Inflammatory macrophage (primary cell): ENCODE results near the gene AOPEP.

Experiments
- DNase-seq, 2 donors: peaks; one replicate each; pipeline ENCODE4 v3.0.0-alpha.2; 2020 to 2022

Gene AOPEP

GRCh38 chr9:94850540-94851434 lies 124.3 kb downstream of the AOPEP start:
- no peak for DNase-seq

- no peak for DNase-seq
Observed at GRCh38 chr9:94851467-94851866, 125.0 kb downstream of the AOPEP start.

GRCh38 chr9:94851892-94852291 lies 125.4 kb downstream of the AOPEP start:
- no peak for DNase-seq

- DNase-seq = no peak
Observed at GRCh38 chr9:94852373-94852772, 125.9 kb downstream of the AOPEP start.

GRCh38 chr9:94853887-94854286 lies 127.4 kb downstream of the AOPEP start:
- DNase-seq = no peak

GRCh38 chr9:94855903-94856302 lies 129.4 kb downstream of the AOPEP start:
- DNase-seq = no peak

- no peak for DNase-seq
Observed at GRCh38 chr9:94857791-94858190, 131.3 kb downstream of the AOPEP start.

- DNase-seq = no peak
Observed at GRCh38 chr9:94859226-94859625, 132.7 kb downstream of the AOPEP start.

- DNase-seq = no peak
Observed at GRCh38 chr9:94859891-94860290, 133.4 kb downstream of the AOPEP start.

- peak; percentile 36 to 55 for DNase-seq
Observed at GRCh38 chr9:94860678-94861588, 134.4 kb downstream of the AOPEP start.

GRCh38 chr9:94861589-94862272 lies 135.2 kb downstream of the AOPEP start:
- DNase-seq = no peak

GRCh38 chr9:94864196-94864595 lies 137.7 kb downstream of the AOPEP start:
- DNase-seq = no peak

- DNase-seq = no peak
Observed at GRCh38 chr9:94864862-94865509, 138.5 kb downstream of the AOPEP start.

GRCh38 chr9:94865582-94866452 lies 139.3 kb downstream of the AOPEP start:
- no peak for DNase-seq

GRCh38 chr9:94866770-94867169 lies 140.3 kb downstream of the AOPEP start:
- no peak for DNase-seq

GRCh38 chr9:94867281-94867841 lies 140.9 kb downstream of the AOPEP start:
- DNase-seq = peak; percentile 24 to 31

GRCh38 chr9:94867842-94868312 lies 141.4 kb downstream of the AOPEP start:
- DNase-seq = no peak

GRCh38 chr9:94868464-94868863 lies 142.0 kb downstream of the AOPEP start:
- DNase-seq = no peak

GRCh38 chr9:94869415-94869843 lies 142.9 kb downstream of the AOPEP start:
- DNase-seq = no peak

GRCh38 chr9:94870465-94870792 lies 143.9 kb downstream of the AOPEP start:
- no peak for DNase-seq
